Measurements from ENCODE around the gene SLC27A3.

Gene SLC27A3

DNA sequence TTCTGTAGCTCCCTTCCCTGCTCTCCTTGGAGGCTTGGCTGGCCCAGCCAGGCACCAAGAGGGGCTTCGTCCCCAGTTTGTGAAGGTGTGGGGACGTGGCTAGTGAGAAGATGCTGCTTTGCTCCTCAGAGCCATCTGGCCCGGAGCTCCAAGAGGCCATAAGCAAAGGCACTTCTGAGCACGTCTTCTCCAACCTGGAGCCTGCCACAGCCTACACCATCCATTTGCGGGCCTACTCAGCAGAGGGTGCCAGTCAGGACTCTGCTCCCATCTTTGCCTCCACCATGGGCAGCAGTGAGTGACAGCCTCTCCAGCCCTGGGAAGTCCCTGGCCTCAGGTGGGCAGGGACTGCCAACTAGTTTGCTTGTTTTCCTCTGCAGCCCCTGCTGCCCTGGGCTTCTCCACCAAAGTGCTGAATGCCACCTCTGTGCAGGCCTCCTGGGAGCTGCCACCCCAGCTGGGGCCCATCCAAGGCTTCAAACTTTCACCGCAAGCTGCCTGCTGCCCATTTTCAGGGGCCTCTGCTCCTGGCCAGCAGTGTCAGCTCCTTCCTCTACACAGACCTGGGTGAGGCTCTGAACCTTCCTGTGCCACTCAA, 25.9 kb downstream of the SLC27A3 start:
- DNase-seq = no peak

DNA sequence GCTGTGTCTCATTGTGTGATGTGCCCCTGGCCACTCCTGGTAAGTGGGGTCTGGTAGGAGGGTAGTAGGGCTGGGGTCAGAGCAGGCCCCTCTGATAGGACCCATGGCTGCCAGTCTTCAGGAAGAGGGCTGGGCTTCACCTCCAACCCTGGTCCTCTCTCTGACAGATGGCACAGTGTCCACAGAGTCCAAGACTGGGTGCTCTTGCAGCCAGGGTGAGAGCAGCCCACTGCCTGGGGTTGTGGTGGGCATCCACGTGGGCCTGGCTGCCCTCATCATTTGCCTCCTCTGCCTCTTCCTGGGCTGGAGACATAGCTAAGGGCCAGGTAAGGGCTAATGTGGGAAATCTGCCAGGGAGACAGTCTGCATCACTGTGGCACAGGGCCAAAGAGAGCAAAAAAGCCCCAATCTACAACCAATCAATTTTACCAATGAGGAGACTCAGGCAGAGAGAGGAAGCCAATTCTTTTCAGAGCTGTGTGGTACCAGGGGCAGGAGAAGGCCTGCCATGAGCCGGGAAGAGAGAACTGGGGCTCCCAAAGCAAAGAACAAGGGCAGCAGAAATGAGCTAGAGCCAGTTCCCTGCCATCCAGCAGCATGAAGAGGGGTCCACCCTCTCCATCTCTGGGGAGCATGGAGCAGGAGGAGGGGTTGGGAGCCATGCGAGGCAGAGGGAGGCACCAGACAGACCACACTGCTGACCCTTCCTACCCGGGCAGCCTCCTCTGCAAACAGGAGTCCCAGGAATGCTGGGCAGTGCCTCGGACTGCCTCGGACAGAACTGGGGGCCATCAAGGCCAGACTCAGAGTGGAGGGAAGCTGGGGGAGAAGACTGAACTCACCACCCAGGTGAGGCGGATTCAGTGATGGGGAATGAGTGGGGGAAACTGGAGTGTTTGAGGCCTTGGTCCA, 26.8 kb downstream of the SLC27A3 start:
- DNase-seq = no peak

DNA sequence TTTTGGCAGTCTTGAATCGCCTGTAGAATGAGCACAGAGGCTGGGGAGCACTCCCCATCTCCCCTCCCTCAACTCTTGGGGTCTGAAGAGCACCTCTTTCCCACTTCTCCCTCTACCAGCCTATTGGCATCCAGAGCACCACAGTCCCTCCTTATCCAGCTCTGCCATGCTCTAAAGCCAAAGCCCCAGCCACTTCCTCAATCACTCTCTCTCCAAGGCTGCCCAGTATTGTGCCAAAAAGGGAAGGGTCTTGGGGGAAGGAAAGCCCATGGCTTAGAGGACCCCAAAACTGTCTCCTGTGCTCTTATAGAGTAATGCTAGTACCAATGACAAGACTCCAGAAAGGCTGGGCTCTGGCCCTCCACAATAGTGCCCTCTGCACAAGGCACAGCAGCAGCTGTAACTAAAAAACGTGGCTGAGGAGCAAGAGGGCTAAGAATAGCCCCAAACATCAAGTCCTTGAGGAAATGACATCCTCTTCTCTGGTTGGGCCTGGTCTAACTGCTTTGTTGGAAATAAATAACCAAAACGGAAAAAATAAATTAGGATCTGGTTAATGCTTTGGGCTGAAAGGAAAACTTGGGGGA, 28.4 kb downstream of the SLC27A3 start:
- DNase-seq = no peak

DNA sequence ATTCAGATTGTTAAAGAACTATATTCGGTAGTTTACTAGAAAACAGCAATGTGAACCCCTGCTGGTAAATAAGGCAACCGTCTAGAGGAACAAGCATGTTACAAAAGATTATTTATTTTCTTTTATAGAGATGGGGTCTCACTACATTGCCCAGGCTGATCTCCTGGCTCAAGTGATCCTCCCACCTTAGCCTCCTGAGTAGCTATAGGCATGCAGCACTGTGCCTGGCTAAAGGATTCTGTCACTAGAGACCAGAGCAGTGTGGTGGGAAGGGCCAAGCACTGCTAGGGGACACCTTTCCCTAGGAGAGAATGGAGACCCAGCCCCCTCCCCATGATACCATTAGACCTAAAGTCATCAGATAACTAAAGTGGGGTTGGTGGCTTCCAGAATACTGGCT, 28.9 kb downstream of the SLC27A3 start:
- no peak for DNase-seq

DNA sequence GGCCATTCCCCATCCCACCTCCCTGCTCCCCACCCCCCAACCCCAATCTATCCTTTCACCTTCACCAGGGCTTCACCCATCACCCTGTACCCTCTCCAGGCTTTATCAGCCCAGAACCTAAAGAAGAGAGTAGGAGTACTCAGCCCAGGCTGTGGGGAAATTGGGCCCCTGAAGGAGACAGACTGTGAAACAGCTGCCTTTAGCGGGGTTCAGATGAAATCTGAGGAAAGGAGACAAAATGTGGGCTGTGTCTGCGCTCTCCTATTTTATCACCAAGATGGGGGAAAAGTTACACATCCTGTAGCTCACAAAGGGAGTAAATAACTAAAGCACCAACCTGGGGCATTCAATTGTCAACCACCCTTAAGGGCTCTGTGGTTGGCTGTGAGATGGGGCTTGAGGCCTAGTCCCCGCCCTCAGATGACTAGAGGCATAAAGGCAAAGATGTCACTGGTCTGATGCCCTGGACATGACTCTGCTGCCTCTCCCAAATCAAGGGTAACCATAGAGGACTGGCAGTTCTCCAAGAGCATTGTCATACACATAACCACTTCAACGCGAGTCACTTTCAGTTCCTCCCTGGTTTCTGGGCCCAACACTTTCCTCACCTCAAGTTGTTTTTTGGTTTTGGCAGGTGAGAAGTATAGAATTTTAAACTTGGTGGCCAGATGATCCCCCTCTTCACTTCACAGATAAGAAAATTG, 30.0 kb downstream of the SLC27A3 start:
- DNase-seq = peak; percentile 98

DNA sequence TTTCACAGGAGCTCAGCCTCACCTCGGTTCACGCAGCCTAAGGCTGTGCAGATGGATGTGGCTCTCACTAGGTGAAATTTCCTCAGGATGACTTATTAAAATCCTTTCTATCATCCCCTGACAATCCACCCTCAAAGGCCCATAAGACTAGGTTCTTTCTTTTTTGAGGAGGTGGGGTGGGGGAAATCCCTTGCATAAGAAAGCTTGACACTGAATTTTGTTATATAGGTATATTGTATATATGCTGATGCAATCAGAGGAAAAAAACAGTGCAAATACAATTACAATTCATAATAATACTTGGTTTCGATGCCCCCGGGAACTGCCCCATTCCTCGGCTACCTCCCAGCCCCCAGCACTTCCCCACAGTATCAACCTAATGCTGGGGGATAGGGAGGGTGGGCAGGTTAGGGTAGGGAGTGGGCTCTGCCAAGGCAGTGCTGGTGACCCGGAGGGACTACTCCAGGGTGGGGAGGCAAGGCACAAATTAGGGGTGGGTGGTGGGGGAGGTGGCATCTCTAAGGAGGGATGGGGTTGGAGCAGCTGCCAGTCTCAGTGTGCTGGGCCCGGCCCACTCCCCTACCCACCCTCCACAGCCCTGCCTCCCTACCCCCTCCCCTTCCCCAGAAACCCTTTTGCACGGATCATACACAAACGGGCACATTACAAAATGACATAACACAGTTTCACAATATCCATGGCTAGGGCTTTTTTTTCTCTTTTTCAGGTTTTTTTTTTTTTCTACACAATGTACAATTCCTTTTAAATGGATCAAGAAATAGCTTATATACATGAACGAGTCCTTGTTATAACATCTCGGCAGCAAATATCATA, 30.9 kb downstream of the SLC27A3 start:
- peak; percentile 48 for DNase-seq

DNA sequence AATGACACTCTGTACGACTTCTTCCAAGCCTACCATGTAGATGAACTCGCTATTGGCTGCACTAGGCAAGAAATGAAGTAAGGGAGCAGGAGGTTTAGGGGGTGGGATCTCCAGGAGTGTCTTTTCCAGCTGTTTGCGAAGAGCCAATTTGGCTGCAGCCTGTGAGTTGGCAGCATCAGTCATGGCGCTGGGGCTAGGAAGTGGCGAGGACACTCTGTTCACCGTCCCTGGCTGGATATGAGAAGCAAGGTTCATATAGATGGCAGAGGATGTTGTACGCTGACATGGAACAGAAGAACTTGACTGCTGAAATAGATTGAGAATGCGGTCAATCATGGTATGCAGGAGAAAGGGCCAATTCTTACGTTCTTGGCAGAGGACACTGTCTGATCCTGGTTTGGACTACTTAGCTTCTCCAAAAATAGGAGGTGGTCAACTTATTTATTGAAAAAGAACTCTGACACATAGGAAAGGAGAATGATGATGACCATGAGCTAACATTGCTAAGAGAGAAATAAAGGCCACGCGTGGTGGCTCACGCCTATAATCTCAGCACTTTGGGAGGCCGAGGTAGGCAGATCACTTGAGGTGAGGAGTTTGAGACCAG, 41.2 kb downstream of the SLC27A3 start:
- DNase-seq = no peak

DNA sequence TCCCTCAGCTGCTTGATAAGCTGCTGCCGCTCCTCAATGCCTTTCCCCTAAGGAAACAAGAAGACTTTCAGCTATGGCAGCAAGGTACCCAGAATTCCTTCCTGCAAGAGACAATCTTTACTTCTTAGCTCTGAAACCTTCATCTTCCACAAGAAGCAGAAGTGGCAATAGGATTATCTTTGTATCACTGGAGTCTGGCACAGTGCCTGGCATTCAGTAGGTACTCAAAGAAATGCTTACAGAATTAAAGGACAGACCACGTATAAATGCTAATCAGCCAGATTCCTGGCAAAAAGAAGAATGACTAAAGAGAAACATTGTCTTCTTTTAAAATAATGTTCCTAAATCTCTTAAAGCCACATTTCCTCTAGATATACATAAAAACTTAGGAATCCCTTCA, 43.7 kb downstream of the SLC27A3 start:
- DNase-seq = no peak

DNA sequence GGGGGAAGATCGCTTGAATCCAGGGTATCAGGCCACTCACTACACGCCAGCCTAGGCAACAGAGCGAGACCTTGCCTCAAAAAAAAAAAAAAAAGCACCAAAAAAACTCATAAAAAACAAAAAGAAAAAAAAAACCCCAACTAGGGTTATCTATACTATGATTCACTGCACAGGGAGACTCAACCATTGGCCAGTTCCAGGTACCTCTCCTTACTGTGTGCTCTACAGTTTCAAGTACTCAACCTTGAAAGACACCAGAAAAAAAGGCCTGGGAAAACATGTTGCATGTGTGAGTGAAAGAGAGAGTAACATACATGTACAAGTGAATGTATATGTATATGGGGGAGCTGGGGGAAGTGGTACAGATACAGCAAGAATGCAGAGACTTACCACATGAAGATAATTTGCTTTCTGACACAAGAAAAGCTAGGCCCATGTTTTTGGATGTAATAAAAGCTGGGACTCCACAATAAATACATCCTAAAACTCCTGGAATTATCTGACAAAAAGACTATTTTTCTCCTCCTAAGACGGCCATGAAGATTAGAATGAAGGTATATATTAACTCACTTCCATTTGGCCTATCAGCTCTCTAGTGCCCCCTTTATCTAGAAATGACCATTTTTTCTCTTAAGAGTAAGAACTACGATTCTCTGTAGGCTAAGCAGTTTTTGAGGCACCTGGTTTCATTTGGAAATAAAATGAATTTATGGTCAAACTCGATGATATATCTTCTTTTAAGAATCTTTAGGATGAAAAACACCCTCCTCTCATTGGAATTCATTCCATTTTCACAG, 52.2 kb downstream of the SLC27A3 start:
- no peak for DNase-seq

Measured in inflammatory macrophage treated with lipopolysaccharide for 4 hours (primary cell).